ENCODE data around the gene ARHGAP25. TPM values are rescaled to one million over a fixed set of nuclear protein-coding genes. Genes with fewer than 3 reads are reported as not detected.

The ARHGAP25 gene
- total and polyA plus RNA-seq, 9 donors: 2.6 to 4.2 (median 3.1) TPM

DNA sequence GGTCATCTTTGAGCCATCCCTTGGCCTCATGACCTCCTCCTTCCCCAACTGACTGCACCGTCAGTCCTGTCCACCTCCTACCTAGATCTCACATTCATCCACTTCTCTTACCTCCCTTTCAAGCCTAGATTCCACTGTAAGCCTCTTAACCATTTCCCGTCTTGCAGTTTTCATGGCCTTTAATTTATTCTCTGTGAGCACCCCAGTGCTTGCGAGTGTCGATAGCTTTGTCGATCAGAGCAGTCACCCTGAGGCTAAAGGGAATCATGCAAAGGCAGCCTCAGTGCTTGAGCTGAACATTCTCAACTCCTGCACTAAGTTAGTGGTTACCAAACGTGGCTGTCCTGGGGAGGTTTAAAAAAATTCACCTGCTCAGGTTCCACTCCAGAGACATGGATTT is 14.7 kb downstream of the ARHGAP25 start:
- WGBS (ENCODE audit: insufficient coverage): 77% methylated on average over 5 of the region's 6 CpGs
- H3K27me3 ChIP-seq (ENCODE audit: control insufficient read depth, insufficient read depth, low read length): peaks cover 2% of the 10 kb centered on the region
- H3K4me3 ChIP-seq (ENCODE audit: low read length): no peak overlapping the region
- no peaks in the 10 kb centered on the region for H3K9me3 ChIP-seq (replicated peaks; ENCODE audit: control insufficient read depth, low read depth, low read length)
- no peak overlapping the region for H3K27ac ChIP-seq (ENCODE audit: low read length)
- DNase-seq: no peak
- no peaks in the 10 kb centered on the region for H3K4me1 ChIP-seq (ENCODE audit: control insufficient read depth, insufficient read depth, low read length)
- H3K36me3 ChIP-seq (ENCODE audit: control insufficient read depth, insufficient read depth, low read length): no peaks in the 10 kb centered on the region

DNA sequence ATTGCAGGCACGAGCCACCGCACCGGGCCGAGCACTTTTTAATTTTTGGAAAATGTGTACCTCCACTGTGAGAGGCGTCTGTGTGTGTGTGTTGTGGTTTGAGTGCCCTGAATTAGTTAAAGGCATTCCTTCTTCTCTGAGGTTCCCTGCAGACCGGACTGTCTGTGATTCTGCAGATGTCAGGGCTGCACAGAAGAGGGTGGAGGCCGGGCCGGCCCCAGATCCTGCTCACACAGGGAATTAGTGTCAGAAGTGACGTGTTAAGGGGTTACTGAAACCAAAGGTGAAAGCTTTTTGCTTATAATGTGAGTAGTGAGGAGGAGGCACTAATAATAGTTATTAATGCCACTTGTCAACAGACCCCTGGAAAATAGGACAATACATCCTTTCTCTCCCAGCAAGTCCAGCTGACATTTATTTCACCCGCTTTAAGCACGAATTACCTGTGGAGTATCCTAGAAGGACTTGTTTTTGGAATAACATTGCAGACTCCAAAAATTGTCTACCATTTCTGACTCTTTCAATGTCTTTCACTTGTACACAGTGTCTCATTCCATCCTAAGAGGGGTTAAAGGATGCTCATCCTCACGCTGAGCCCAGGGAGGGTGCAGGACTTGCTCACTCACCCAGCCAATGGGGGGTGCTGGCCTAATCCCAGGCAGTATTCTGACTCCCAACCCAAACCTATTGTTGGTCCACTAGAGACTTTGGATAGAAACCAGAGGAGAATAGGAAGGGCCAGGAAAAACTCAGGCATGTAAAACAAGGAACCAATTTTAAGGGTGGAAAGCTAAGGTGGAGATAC is 16.2 kb downstream of the ARHGAP25 start:
- WGBS (ENCODE audit: insufficient coverage): 69% methylated on average over 3 of the region's 12 CpGs
- H3K4me1 ChIP-seq (ENCODE audit: control insufficient read depth, insufficient read depth, low read length): no peaks in the 10 kb centered on the region

GRCh38 chr2:68751397-68752339 is 17.1 kb downstream of the ARHGAP25 start:
- Histone ChIP-seq H3K9me3 (replicated peaks; ENCODE audit: control insufficient read depth, low read depth, low read length) (no peaks in the 10 kb centered on the region), H3K27ac (ENCODE audit: low read length) (no peak overlapping the region), H3K4me1 (ENCODE audit: control insufficient read depth, insufficient read depth, low read length) (no peaks in the 10 kb centered on the region), H3K27me3 (ENCODE audit: control insufficient read depth, insufficient read depth, low read length) (peaks cover 2% of the 10 kb centered on the region), H3K36me3 (ENCODE audit: control insufficient read depth, insufficient read depth, low read length) (no peaks in the 10 kb centered on the region), H3K4me3 (ENCODE audit: low read length) (no peak overlapping the region)
- WGBS (ENCODE audit: insufficient coverage): 17% methylated on average over 6 of the region's 15 CpGs
- DNase-seq: peak; percentile 87

More for the DNA sequence above, 16.2 kb downstream of the ARHGAP25 start:
- Histone ChIP-seq H3K27me3 (ENCODE audit: control insufficient read depth, insufficient read depth, low read length) (peaks cover 2% of the 10 kb centered on the region), H3K9me3 (replicated peaks; ENCODE audit: control insufficient read depth, low read depth, low read length) (no peaks in the 10 kb centered on the region), H3K4me3 (ENCODE audit: low read length) (no peak overlapping the region), H3K36me3 (ENCODE audit: control insufficient read depth, insufficient read depth, low read length) (no peaks in the 10 kb centered on the region), H3K27ac (ENCODE audit: low read length) (no peak overlapping the region)
- no peak for DNase-seq

- Histone ChIP-seq H3K4me3 (ENCODE audit: low read length) (no peak overlapping the region), H3K27me3 (ENCODE audit: control insufficient read depth, insufficient read depth, low read length) (no peaks in the 10 kb centered on the region), H3K36me3 (ENCODE audit: control insufficient read depth, insufficient read depth, low read length) (no peaks in the 10 kb centered on the region), H3K9me3 (replicated peaks; ENCODE audit: control insufficient read depth, low read depth, low read length) (no peaks in the 10 kb centered on the region), H3K27ac (ENCODE audit: low read length) (no peak overlapping the region), H3K4me1 (ENCODE audit: control insufficient read depth, insufficient read depth, low read length) (no peaks in the 10 kb centered on the region)
- 92% methylated on average over 2 of the region's 4 CpGs for WGBS (ENCODE audit: insufficient coverage)
- DNase-seq: no peak
Measured at GRCh38 chr2:68753318-68753717, 18.7 kb downstream of the ARHGAP25 start.

- Histone ChIP-seq H3K4me1 (ENCODE audit: control insufficient read depth, insufficient read depth, low read length) (no peaks in the 10 kb centered on the region), H3K9me3 (replicated peaks; ENCODE audit: control insufficient read depth, low read depth, low read length) (no peaks in the 10 kb centered on the region), H3K36me3 (ENCODE audit: control insufficient read depth, insufficient read depth, low read length) (no peaks in the 10 kb centered on the region), H3K4me3 (ENCODE audit: low read length) (no peak overlapping the region), H3K27ac (ENCODE audit: low read length) (no peak overlapping the region), H3K27me3 (ENCODE audit: control insufficient read depth, insufficient read depth, low read length) (no peaks in the 10 kb centered on the region)
- DNase-seq: peak; percentile 31
Measured at GRCh38 chr2:68755071-68755470, 20.5 kb downstream of the ARHGAP25 start.

- Histone ChIP-seq H3K36me3 (ENCODE audit: control insufficient read depth, insufficient read depth, low read length) (no peaks in the 10 kb centered on the region), H3K27me3 (ENCODE audit: control insufficient read depth, insufficient read depth, low read length) (no peaks in the 10 kb centered on the region), H3K4me1 (ENCODE audit: control insufficient read depth, insufficient read depth, low read length) (no peaks in the 10 kb centered on the region), H3K9me3 (replicated peaks; ENCODE audit: control insufficient read depth, low read depth, low read length) (no peaks in the 10 kb centered on the region), H3K27ac (ENCODE audit: low read length) (no peak overlapping the region), H3K4me3 (ENCODE audit: low read length) (no peak overlapping the region)
- no peak for DNase-seq
- 40% methylated on average over 1 of the region's 2 CpGs for WGBS (ENCODE audit: insufficient coverage)
Measured at GRCh38 chr2:68756178-68756577, 21.6 kb downstream of the ARHGAP25 start.

GRCh38 chr2:68757081-68757480 is 22.5 kb downstream of the ARHGAP25 start:
- Histone ChIP-seq H3K9me3 (replicated peaks; ENCODE audit: control insufficient read depth, low read depth, low read length) (no peaks in the 10 kb centered on the region), H3K36me3 (ENCODE audit: control insufficient read depth, insufficient read depth, low read length) (no peaks in the 10 kb centered on the region), H3K27ac (ENCODE audit: low read length) (no peak overlapping the region), H3K4me3 (ENCODE audit: low read length) (no peak overlapping the region), H3K4me1 (ENCODE audit: control insufficient read depth, insufficient read depth, low read length) (no peaks in the 10 kb centered on the region), H3K27me3 (ENCODE audit: control insufficient read depth, insufficient read depth, low read length) (no peaks in the 10 kb centered on the region)
- no peak for DNase-seq
- WGBS (ENCODE audit: insufficient coverage): no CpG with 5 or more reads among the region's 2 CpGs

- no peak overlapping the region for H3K27ac ChIP-seq (ENCODE audit: low read length)
- H3K36me3 ChIP-seq (ENCODE audit: control insufficient read depth, insufficient read depth, low read length): no peaks in the 10 kb centered on the region
- H3K27me3 ChIP-seq (ENCODE audit: control insufficient read depth, insufficient read depth, low read length): no peaks in the 10 kb centered on the region
- DNase-seq: no peak
- H3K9me3 ChIP-seq (replicated peaks; ENCODE audit: control insufficient read depth, low read depth, low read length): no peaks in the 10 kb centered on the region
- H3K4me1 ChIP-seq (ENCODE audit: control insufficient read depth, insufficient read depth, low read length): peaks cover 5% of the 10 kb centered on the region
- no peak overlapping the region for H3K4me3 ChIP-seq (ENCODE audit: low read length)
- WGBS (ENCODE audit: insufficient coverage): 50% methylated on average over 1 of the region's 2 CpGs
Measured at GRCh38 chr2:68762100-68762499, 27.5 kb downstream of the ARHGAP25 start.

- DNase-seq: peak; percentile 39
- peak overlapping the region; percentile 15 for H3K27ac ChIP-seq (ENCODE audit: low read length)
Measured at GRCh38 chr2:68762665-68763064, 28.1 kb downstream of the ARHGAP25 start.

DNA sequence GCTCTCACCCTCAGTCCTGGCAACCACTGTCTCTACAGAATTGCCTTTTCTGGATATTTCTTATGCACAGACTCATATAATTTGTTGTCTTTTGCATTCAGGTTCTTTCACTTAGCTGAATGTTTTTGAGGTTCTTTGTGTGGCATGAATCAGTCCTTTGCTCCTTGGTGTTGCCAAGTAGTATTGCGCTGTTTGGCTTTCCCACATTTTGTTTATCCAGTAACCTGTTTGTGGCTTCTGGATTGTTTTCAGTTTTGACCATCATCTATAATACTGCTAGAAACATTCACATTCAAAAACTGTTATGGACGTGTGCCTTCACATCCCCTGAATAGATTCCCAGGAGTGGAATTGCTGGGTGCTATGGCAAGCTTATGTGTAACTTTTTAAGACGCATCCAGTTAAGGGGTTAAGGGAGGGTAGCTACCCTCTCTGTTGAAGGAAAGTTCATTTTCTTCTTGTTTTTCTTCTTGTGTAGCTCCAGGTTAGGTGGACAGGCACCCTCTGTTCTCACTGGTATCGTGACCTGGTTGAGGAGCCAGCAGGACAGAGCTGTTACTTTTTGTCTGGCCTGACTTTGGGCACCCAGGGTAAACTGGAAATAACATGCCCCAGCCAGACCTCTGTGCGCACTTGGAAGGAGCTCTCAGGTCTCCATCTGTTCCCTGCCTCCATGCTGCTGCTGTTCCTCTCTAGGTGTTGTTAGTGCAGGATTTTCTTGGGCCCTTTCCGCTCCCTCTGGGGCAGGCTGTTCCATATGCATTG is 29.6 kb downstream of the ARHGAP25 start:
- 100% methylated on average over 2 of the region's 6 CpGs for WGBS (ENCODE audit: insufficient coverage)
- Histone ChIP-seq H3K27ac (ENCODE audit: low read length) (no peak overlapping the region), H3K27me3 (ENCODE audit: control insufficient read depth, insufficient read depth, low read length) (no peaks in the 10 kb centered on the region), H3K4me1 (ENCODE audit: control insufficient read depth, insufficient read depth, low read length) (peaks cover 9% of the 10 kb centered on the region), H3K4me3 (ENCODE audit: low read length) (no peak overlapping the region), H3K36me3 (ENCODE audit: control insufficient read depth, insufficient read depth, low read length) (no peaks in the 10 kb centered on the region), H3K9me3 (replicated peaks; ENCODE audit: control insufficient read depth, low read depth, low read length) (no peaks in the 10 kb centered on the region)
- no peak for DNase-seq

More at GRCh38 chr2:68762665-68763064, 28.1 kb downstream of the ARHGAP25 start:
- no peaks in the 10 kb centered on the region for H3K9me3 ChIP-seq (replicated peaks; ENCODE audit: control insufficient read depth, low read depth, low read length)
- no peak overlapping the region for H3K4me3 ChIP-seq (ENCODE audit: low read length)
- no peaks in the 10 kb centered on the region for H3K36me3 ChIP-seq (ENCODE audit: control insufficient read depth, insufficient read depth, low read length)
- H3K4me1 ChIP-seq (ENCODE audit: control insufficient read depth, insufficient read depth, low read length): peaks cover 8% of the 10 kb centered on the region
- no peaks in the 10 kb centered on the region for H3K27me3 ChIP-seq (ENCODE audit: control insufficient read depth, insufficient read depth, low read length)

Measured in muscle of leg (tissue), 11 donors.